ENCODE data around the gene COX4I2.
A peak's percentile ranks its signal among the peaks of the same experiment; 100 is the strongest.
"Not testable (repeated sequence)": the region's sequence is repeated elsewhere in the genome, so short reads cannot be mapped to it uniquely, and the experiment has no call there.

COX4I2 gene

DNA sequence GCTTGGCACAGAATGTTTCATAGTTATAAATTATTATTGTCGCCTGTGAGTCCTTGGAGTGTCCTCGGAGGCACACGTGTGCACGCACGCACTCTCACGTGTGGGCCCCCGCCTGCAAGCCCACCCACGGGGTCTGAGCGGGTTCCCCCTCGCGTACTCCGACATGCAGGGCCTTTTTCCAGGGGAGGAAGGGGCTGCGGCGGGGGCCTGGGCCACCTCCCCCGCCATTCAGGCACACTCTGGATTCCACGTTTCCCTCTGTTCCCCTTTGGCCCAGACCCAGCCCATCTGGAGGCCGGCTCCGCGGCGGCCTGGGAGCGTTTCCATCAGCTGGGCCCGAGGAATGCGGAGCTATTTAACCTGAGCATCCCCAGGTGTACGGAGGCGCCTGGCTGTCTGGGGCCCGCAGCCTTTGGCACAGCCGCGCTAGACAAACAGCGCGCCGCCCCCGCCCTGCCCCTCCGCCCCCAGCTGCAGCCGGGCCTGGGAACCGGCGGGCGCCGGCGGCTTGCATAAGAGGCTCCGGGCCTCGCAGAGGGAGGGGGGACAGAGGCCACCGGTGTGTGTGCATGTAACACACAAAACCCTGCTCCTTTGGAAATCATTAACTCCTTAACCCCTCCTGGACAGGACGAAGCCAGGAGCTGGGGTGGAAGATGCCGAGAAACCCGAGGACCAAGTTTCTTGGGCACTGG lies 29.3 kb upstream of the COX4I2 start:
- DNase-seq: peak; percentile 77

DNA sequence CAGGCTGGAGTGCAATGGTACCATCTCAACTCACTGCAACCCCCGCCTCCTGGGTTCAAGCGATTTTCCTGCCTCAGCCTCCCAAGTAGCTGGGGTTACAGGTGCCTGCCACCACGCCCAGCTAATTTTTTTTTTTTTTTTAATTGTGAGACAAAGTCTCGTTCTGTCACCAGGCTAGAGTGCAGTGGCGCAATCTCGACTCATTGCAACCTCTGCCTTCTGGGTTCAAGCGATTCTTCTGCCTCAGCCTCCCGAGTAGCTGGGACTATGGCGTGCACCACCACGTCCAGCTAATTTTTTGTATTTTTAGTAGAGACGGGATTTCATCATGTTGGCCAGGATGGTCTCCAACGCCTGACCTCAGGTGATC lies 25.5 kb upstream of the COX4I2 start:
- not testable (repeated sequence) for DNase-seq

- no peak for DNase-seq
These were observed 22.3 kb upstream of the COX4I2 start for GRCh38 chr20:31615416-31615815.

- no peak for DNase-seq
These were observed 20.1 kb upstream of the COX4I2 start for GRCh38 chr20:31617432-31618104.

- no peak for DNase-seq
These were observed 17.5 kb upstream of the COX4I2 start for GRCh38 chr20:31620246-31620645.

- not testable (repeated sequence) for DNase-seq
These were observed 14.6 kb upstream of the COX4I2 start for GRCh38 chr20:31623123-31623505.

DNA sequence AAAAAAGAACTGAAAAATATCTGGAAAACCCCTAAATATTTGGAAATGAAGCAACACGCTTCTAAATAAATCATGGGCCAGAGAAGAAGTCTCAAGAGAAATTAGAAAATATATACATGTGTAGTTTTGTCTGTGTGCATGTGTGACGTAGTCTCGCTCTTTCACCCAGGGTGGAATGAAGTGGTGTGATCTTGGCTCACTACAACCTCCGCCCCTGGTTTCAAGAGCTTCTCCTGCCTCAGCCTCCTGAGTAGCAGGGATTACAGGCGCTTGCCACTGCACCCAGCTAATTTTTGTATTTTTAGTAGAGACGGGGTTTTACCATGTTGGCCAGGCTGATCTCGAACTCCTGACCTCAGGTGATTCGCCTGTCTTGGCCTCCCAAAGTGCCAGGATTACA lies 11.2 kb upstream of the COX4I2 start:
- not testable (repeated sequence) for DNase-seq

DNA sequence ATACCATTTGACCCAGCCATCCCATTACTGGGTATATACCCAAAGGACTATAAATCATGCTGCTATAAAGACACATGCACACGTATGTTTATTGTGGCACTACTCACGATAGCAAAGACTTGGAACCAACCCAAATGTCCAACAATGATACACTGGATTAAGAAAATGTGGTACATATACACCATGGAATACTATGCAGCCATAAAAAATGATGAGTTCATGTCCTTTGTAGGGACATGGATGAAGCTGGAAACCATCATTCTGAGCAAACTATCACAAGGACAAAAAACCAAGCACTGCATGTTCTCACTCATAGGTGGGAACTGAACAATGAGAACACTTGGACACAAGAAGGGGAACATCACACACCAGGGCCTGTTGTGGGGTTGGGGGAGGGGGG lies 9.7 kb upstream of the COX4I2 start:
- not testable (repeated sequence) for DNase-seq

DNA sequence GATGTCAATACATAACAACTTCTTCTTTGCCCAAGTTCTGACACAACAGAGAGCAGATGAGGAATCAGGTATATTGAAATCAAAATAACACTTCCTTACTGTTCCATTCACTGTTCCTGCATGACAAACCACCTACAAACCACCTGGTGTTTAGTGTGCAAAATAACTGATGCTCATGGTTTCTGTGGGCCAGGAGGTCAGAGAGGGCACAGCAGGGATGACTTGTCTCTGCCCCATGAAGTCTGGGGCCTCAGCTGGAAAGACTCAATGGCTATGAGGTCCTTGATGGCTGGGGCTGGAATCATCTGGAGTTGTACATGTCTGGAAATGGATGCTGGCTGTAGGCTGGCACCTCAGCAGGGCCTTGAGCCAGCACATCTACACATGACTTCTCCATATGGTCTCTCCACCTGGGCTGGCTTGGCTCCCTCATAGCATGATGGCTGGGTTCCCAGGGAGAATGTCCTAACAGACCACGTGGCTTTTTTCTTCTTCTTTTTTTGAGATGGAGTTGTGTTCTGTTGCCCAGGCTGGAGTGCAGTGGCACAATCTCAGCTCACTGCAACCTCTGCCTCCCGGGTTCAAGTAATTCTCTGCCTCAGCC lies 7.4 kb upstream of the COX4I2 start:
- DNase-seq: no peak

GRCh38 chr20:31632548-31633338 lies 5.0 kb upstream of the COX4I2 start:
- DNase-seq: no peak

- no peak for DNase-seq
These were observed 4.3 kb upstream of the COX4I2 start for GRCh38 chr20:31633339-31633914.

GRCh38 chr20:31638317-31638716 lies 605 bp downstream of the COX4I2 start:
- DNase-seq: no peak

- no peak for DNase-seq
These were observed 1.1 kb downstream of the COX4I2 start for GRCh38 chr20:31638816-31639215.

DNA sequence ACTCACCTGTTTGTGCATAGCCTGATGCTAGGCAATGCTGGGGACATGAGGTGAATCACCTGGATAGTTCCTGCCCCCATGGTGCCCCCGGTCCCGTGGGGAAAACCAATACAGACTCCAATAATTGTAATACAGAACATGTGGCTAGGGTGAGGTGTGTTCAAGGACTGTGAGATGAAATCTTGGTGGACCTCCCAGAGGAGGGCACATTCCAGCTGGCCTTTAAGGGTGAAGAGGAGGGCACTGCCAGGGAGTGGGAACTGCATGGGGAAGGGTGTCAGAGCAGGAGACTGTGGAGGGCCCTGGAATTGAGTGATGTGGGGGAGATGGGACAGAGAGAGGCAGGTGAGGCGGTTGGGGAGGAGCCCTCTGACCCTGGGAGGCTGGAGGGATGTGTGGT lies 2.5 kb downstream of the COX4I2 start:
- DNase-seq: no peak

- no peak for DNase-seq
These were observed 3.7 kb downstream of the COX4I2 start for GRCh38 chr20:31641391-31641790.

GRCh38 chr20:31642837-31643236 lies 5.1 kb downstream of the COX4I2 start:
- DNase-seq: no peak

DNA sequence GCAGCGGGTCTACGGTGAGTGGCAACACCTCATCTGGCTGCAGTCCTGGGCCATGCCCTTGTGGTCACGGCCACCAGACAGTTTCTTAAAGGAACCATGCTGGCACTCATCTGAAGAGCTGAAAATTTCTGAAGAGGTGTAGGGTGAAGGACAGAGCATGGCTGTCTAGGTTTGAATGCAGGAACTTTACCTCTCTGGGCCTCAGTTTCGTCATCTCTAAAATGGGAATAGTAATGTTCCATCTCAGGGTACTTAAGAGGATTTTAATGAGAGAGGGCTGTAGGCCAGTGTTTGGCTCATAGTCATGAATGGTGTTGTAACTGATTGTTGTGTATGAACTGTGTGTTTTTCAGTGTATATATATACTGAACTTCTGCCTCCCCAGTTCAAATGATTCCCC lies 5.8 kb downstream of the COX4I2 start:
- no peak for DNase-seq

DNA sequence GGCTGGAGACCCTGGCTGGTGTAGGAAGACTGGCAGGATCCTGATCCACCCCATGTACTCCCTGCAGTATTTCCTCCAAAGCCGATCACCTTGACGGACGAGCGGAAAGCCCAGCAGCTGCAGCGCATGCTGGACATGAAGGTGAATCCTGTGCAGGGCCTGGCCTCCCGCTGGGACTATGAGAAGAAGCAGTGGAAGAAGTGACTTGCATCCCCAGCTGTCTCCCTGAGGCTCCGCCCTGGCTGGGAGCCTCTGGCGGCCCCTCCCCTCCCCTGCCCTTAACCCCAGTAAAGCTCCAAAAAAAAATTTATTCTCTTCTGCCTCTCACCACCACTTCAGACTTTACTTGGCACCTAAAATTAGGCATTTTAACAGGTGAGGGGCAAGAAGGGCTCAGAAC lies 7.0 kb downstream of the COX4I2 start:
- no peak for DNase-seq

- not testable (repeated sequence) for DNase-seq
These were observed 10.4 kb downstream of the COX4I2 start for GRCh38 chr20:31648104-31648503.

DNA sequence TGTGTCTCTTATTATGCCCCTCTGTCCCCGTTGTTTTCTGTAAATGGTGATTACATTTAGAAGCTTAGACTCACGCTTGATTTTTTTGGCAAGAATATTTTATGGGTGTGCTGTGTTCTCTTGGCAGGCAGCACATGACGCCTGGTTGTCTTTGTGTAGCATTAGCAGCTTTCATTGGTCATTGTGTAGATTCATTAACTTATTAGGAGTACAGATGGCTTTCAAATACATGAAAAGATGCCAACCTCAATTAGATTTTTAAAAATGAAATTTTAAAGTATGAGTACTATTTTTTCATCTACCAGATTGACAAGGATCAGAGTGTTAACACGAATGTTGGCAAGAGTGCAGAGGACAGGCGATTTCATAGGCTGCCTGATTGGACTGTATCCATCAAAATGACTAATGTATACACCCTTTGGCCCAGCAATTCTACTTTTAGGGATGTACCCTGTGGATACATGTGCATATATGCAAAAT lies 15.2 kb downstream of the COX4I2 start:
- no peak for DNase-seq

DNA sequence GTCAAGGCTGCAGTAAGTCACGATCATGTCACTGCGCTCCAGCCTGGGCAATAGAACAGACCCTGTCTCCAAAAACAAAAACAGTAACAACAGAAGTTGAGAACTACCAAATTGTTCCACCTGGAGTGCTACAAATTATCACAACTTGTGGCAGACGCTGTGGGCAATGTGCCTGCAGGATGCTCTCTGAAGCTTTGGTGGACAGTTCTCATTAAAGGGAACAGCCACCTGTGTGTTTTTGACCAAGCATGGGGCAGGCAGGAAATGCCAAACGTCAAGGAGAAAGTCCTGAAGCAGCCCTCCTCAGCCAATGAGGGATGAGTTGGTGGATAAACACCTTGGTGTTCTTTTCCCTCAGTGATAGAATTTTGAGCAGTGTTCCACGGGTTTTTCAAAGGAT lies 15.8 kb downstream of the COX4I2 start:
- no peak for DNase-seq

DNA sequence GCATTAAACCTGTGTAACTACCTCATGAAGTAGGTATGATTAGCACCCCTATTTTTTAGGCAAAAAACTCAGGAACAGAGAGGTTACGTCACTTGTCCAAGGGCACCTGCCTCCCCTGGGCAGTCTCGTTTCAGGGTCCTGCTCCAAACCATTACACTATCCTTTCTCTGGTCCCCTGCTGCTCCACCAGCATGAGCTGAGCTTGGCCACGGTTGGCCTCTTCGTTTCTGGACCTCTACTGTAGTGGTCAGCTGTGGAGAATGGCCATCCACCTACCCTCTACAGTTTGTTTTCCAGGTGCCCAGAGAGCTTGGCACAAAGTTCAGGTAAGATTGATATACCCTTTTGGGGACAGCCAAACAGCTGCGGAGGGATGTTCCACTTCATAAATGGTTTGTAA lies 16.8 kb downstream of the COX4I2 start:
- DNase-seq: no peak

Data from NCI-H187 treated with DMSO at 0.1 percent for 48 hours (cell line).